ENCODE data around the gene PARVB.

Gene PARVB

DNA sequence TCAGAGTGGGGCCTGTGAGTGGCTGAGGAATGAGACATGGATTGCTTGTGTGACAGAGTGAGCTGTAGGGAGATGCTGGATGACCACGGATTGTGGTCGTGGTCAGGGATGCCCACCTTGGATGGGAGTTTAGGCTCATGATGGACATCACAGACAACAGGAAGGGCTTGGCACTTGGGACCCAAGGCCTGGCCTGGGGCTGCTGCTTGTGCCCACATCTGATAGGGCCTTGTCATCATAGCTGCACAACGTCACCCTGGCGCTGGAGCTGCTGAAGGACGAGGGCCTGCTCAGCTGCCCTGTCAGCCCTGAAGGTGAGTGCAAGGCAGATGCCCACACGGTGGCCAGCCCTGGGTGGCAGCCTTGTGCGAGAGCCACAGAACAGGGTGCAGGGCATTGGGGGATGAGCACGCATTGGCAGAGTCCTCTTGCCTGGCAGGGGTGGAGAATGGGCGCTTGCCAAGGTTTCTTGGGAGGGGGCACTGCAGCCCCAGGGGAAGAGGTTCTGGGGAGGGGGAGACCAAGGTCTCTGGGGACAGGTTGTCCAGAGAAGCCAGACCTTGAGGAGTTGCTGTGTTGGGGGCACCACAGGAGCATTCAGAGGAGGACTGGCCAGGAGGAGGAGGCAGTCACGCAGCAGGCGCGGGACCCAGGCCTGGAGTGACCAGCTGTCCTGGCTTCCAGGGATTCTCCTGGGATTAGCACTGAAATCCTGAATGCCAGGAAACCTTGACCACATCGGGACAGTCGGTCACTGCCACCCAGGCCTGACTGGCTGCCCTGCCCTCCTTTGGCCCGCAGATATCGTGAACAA, 181.6 kb downstream of the PARVB start:
- no peak for DNase-seq

DNA sequence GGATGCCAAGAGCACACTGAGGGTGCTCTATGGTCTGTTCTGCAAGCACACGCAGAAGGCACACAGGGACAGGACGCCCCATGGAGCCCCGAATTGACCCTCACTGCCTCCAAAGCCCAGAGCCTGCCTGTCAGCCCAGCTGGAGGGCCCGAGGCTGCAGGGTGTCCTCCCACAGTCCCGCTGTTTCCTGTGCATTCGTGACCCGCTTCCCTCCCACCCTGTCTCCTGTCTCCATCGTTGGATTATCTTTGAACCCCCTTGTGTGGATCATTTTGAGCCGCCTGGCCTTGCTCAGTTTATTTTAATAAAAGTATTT, 182.2 kb downstream of the PARVB start:
- no peak for DNase-seq

DNA sequence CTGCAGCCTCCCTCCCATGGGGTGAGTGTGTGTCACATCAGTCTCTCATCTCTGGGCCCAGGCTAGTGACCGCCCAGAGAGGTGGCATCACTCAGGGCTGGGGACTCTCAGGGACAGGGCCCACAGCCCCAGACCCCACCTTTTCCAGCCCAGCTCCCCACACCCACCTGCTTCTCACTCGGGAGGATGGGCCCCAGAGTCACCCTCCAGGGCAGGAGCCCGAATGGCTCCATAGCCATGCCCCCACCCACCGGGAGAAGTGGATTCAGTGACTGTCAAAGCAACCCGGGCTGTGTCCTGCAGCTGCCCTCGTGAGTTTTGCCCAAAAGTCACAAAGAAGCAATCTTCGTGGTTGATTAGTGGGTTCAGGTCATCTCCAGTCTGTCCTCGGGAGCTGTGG, 182.6 kb downstream of the PARVB start:
- DNase-seq, result no peak

DNA sequence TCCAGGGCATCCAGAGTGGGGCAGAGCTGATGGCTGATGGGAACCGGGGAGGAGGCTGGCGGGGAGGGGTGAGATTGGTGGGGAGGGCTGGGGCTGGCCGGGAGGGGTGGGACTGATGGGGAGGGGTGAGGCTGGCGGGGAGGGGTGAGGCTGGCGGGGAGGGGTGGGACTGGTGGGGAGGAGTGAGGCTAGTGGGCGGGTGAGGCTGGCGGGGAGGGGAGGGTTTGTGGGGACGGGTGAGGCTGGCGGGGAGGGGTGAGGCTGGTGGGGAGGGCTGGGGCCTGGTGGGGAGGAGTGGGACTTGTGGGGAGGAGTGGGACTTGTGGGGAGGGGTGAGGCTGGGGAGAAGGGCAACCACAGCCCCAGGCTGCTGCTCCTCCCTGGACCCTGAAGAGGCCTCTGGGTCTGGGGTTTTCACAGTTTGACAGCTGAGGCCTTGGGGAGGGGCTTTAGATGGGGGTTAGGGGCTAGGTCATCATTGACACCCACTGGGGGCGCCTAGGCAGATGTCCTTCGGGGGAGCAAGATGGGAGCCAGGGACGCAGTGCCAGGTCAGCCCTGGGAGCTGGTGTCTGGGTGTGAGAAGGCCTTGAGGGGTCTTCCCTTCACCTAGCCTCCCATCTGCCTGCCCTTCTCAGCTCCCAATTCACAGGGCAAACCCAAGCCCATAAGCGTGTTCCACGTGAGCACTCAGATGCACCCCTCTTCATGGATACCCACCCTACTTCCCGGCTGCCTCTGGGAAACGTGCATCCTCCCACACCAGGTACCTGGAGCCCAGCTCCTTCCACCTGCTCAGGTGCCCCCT, 183.3 kb downstream of the PARVB start:
- no peak for DNase-seq

DNA sequence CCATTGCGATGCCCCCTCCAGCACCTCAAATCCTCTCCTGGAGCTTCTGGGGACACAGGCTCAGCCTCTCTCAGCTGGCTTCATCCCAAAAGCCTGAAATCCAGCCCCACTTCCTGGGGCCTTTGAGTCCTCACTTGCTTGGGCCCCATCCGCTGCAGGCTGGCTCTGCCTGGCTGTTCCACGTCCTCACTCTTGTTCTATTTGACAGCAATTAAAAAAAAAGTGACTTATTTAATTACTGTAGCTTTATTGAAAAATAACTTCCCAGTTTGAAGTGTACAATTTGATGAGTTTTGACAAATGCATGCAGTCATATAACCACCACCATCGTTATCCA, 183.8 kb downstream of the PARVB start:
- no peak for DNase-seq

DNA sequence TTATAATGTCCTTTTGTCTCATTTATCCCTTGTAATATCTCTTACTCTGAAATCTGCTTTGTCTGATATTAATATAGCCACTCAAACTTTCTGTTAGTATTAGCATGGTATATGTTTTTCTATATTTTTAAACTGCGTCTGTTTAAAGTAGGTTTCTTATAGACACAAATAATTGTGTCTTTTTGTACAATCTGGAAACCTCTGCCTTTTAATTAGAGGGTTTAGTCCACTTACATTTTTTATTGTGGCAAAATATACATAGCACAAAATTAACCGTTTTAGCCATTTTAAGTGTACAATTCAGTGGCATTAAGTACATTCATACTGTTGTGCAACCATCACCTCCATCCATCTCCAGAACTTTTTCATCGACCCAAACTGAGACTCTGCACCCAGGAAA, 185.2 kb downstream of the PARVB start:
- DNase-seq, result no peak

DNA sequence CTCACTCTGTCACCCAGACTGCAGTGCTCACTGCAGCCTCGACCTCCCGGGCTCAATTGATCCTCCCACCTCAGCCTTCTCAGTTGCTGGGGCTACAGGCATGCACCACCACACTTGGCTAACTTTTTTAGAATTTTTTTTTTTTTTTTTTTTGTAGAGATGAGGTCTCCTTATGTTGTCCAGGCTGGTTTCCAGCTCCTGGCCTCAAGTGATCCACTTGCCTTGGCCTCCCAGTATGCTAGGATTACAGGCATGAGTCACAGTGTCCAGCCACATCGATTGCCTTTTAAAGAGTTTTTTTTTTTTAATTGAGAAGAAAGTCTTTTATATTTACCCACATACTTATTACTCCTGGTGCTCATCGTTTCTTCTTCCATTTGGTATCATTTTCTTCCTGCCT, 186.6 kb downstream of the PARVB start:
- DNase-seq, result no peak

DNA sequence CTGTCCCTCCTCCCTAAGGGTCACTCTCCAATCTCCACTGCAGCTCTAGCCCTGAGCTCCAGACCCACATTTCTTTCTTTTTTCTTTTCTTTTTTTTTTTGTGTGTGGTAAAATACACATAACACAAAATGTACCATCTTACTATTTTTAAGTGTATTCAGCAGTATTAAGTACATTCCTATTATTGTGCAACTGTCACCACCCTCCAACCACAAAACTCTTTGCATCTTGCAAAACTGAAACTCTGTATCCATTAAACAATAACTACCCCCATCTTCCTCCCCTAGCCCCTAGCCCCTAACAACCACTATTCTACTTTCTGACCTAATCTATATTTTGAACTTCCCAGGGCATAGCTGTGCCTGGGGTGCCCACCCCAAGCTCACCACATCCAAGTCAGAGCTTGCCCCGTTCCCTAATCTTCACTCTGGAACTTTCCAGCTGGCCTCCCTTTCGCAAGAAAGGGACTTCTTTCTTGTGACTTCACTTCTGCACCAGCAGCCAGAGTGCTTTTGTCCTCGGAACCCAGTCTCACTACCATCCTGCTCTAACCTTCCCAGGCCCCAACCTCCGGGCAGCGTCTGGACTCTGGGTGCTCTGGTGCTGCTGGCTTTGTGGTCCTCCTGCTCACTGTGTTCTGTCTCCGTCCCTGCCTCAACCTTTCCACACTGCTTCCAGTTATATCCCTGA, 187.3 kb downstream of the PARVB start:
- no peak for DNase-seq

DNA sequence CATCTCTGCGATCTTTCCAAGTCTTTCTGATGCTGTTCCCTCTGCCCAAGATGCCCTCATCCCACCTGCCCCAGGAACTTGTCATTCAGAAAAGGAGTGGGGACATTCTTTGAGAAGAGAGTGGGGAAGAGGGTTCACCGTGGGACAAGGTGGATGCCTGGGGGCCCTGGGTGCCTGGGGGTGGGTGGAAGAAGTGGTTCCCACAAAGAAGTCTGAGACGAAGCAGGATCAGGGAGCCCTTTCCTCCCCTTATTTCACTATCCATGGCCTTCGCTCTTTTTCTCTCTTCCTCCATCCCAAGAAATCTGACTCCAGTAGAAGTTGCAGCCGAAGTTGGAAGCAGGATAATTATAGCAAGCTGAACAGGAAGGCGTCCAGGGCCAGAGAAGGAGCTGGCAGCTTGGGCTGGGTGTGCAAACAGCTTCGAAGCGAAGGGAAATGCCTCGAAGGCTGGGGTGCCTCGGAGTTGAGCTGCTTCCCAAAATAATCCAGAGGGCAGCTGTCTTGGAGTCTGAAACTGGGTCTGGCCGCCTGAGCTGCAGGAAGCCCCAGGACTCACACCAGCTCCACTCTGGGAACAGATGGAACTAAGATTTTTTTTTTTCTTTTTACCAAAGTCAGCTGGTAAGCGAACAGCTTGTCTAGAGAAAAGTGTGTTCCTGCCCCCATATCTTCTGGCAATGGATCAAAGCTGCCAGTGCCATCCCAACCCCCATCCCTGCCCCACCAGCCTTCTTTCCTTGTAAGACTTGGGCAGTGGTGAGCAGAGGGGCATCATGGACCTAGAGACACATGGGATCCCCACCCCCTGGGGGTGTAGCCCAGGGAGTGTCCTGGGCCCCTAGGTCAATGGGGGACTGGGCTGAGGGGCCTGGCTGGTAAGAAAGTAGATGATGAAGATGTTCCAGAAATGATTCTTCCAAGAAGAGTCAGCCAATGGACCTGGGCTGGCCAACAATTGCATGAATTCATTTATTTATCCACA, 188.1 kb downstream of the PARVB start:
- peak; percentile 91 for DNase-seq

DNA sequence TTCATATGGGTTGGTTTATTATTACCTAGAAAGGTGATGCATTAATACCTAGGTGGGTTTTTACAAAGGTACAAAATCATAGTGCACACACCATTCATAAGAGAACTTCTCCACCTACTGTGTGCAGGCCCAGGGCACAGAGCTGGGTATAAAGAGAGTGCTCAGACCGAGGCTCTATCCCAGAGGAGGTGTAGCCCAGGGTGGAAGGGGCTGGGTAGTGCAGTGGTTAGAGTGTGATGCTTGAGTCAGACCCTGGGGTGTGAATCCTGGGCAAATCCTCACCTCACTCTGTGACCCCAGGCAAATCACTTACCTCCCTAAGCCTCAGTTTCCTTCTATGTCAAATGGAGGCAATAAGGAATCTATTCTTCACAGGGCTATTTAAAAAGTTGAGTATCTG, 188.8 kb downstream of the PARVB start:
- DNase-seq, result no peak

DNA sequence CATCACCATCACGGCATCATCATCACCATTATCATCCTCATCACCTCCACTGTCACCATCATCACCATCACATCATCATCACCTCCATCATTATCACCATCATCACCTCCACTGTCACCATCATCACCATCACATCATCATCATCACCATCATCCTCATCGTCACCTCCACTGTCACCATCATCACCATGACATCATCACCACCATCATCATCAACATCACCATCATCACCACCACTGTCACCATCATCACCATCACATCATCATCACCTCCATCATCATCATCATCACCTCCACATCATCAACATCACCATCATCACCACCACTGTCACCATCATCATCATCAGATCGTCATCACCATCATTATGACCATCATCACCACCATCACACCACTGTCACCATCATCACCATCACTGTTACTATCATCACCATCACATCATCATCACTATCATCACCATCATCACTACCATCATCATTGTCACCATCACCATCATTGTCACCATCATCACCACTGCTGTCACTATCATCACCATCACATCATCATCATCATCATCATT, 189.5 kb downstream of the PARVB start:
- no peak for DNase-seq

DNA sequence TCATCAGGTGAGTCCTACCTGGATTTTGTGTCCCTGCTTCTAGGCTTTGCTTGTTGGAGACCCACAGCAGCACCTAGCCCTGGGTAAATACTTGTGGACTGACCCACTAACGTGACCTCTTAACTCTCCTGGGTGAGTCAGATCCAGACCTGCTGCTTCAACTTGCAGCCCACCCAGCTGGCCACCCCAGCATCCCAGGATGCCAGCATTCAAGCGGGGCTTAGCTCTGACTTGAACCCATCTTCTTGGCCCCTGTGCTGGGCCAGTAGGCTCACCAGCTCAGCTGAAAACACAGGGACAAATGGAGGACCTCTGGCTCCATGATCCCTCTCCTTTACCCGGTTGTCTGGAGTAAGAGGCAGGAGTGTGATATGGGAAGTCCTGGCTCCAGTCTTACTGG, 190.1 kb downstream of the PARVB start:
- DNase-seq, result no peak

DNA sequence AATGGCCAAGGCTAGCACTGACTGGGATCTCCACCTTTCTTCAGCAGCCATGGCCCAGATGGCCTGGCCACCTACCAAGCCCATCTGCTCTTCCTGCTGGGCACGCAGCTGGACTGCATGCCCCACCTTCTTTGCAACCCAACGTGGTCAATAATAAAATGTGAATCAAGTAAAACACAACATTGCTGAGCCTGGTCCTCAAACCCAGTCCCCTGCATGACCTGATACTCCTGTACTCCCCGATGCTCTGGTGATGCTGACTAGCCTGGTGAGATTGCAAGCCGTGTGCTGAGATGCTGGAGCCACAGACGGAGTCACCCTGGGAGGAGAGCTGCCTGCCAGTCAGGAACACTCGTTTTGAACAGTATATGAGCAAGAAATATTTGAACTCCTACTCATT, 190.7 kb downstream of the PARVB start:
- DNase-seq, result no peak

DNA sequence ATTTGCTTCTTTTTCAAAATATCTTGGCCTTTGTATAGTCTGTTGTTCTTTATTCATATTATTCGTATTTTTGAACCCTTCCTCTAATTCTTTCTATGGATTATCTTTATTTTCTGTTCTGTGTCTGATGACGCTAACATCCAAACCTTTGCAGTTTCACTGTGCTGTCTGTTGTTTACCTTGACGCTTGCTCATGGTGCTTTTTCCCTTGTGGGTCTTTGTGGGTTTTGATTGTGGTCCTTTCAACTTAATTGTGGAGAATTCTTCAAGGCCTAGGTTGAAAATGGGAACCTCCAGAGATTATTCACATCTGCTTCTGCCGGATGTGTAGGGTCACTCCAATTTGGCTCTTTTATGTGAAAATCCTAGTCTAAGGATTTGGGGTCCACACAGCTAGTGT, 191.2 kb downstream of the PARVB start:
- no peak for DNase-seq

DNA sequence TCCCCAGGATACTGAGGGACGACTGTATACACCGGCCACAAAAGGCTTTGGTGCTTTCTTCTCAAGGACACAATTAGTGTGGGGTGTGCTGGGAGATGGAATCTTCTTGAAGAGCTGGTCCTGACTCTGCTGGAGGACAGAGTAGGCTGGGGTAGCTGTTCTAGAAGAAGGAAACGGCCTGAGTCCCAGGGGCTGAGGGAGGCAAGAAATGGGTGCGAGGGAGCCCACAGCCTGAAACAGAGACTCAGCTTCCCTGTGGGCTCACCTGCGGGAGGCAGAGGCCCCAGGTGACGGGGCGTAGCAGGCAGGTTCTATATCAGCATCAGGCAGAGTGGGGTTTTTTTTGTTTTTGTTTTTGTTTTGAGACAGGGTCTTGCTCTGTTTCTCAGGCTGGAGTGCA, 193.2 kb downstream of the PARVB start:
- no peak for DNase-seq

DNA sequence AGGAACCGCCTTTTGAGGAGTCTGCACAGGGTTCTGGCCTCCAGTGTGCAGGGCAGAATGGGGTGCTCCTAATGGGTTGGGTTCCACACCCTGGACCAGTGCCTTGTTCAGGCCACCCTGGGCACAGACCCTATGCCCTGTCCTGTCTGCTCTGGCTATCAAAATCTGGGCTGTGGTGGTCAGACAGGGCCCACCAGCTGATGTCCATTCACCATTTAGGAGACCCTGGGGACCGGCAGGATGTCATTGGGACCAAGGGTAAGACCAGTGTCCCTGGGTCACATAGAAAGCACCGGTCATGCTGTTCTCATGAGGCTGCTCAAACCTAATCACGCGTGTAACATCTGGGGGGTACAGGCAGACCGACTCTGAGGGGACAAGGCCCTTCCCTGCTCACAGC, 194.0 kb downstream of the PARVB start:
- no peak for DNase-seq

DNA sequence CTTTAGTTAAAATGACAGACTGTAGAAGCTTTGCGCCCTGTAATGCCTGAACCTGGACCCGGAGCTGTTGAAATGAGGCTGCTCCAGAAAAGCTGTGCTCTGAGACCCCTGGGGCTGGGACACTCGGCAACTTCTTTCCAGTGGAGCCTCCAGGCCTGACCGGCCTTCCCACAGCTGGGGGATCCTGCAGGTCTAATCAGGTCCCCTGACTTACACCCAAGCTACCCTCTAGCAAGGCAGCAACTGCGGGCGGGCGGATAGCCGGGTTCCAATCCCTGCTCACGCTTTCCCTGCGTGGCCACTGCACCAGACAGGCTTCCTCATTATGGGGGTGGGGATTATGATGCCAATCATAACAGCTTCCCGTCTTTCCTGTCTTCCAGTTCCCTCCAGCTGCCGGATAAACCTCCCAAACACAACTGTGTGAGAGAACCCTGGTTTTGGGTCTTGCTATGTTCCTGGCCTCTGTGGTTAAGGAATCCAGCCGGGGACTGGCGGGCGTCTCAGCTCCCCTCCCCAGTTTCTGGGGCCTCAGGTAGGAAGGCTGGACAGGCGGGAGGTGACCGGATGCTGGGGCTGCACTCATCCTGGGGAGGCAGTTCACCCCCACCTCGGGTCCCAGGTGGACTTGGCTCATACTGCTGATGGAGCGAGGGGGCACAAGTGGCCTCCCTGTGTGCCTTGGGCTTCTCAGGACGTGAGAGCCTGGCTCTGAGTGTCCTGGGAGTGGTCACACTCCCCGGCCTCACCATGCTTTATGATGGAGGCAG, 195.2 kb downstream of the PARVB start:
- no peak for DNase-seq

DNA sequence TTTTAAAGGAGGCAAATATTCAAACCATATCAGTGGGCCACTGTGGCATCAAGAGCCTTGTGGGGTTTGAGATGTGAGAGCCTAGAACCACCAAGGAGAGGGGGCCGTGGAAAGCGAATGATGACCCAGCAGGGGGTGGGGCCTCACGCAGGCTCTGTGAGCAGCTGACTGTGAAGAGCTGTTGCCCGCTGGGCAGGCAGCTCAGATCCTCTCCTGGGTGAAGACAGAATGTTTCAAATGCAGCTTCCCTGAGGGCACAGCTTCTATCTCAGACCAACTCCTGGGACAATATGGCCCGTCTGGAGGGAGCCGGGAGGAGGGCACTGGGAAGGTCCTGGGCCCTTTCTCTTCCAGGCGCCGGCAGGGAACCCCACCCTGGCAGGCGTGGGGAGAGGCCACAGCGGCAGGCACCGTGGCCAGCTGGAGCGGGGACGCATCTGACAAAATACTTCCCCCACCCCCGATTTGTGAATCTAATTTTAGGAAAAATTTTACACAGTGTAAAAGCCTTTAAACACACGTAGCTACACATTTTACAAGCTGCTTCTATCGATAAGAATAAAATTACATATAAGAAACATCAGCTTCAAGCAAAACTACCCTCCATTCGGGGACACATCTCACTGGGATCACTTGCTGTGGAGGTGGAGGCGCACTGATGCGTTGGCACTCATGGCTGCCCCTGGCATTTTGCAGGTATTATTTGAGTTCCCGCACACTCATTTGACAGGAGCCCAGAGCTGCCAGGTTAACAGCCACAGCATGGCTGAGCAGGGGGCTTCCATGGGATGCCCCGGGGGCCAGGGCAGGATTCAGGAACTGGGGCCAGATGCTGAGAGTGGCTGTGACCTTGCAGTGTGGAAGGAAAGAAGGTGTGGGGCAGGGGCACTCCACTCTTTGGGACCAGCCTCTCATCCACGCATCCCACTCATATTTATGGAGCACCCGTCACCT, 196.9 kb downstream of the PARVB start:
- DNase-seq, result no peak

DNA sequence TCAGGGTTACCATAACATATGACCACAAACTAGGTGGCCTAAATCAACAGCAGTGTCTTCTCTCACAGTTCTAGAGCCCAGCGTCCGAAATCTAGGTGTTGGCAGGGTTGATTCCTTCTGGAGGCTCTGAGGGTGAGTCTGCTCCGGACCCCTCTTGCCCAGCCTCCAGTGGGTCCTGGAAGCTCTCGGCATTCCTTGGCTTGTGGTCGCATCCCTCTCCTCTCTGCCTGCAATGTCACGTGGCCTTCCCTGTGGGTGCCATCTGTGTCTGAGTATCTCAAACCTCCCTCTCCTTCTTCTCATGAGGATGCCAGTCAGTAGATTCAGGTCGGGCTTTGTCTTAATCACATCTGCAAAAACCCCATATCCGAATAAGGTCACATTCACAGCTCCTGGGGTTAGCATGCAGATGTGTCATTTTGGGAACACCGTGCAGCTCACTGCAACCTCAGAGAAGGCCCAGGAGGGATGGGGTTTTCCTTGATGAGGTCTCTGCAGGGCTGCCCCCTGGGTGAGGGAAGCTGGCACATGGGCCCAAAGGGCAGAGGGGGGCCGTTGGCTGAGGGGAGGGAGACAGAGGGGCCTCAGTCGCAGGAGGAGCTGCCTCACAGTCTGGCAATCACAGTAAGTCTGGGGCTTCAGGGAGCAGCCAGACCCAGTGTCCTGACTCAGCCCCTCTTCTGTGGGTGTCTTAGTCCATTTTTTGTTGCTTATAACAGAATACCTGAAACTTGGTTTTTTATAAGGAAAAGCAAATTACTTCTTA, 197.8 kb downstream of the PARVB start:
- no peak for DNase-seq

Measured in NCI-H2171 treated with DMSO at 0.1 percent for 48 hours (cell line).